ENCODE measurements around the gene CD2AP.

DNA sequence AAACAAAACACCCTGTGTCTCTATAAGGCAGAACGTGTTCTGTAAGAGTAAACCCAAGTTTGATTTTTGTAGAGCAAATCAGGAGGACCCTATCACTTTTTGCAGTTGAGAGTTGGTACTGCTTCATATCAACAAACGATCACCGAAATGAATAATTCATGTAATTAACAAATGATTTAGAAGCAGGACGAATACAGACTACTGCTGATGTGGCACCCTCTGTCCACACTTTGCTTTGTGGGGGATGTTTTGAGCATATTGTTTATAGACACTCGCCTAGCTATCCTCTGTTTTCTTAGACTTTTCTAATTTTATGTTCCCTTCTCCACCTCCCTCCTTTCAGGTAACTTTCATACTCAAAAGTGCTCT lies 1.5 kb downstream of the CD2AP start:
- TF ChIP-seq, protein P1, sequence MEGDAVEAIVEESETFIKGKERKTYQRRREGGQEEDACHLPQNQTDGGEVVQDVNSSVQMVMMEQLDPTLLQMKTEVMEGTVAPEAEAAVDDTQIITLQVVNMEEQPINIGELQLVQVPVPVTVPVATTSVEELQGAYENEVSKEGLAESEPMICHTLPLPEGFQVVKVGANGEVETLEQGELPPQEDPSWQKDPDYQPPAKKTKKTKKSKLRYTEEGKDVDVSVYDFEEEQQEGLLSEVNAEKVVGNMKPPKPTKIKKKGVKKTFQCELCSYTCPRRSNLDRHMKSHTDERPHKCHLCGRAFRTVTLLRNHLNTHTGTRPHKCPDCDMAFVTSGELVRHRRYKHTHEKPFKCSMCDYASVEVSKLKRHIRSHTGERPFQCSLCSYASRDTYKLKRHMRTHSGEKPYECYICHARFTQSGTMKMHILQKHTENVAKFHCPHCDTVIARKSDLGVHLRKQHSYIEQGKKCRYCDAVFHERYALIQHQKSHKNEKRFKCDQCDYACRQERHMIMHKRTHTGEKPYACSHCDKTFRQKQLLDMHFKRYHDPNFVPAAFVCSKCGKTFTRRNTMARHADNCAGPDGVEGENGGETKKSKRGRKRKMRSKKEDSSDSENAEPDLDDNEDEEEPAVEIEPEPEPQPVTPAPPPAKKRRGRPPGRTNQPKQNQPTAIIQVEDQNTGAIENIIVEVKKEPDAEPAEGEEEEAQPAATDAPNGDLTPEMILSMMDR (IDR thresholded peaks at IDR 0.05; ENCODE audit: low read depth, low read length, missing input control) = no peak
- TF ChIP-seq JUND (IDR thresholded peaks at IDR 0.05) = no peak
- TF ChIP-seq RAD21 (IDR thresholded peaks at IDR 0.05) = no peak
- TF ChIP-seq TAF1 (conservative IDR thresholded peaks at IDR 0.05) = no peak
- TF ChIP-seq, protein P2, sequence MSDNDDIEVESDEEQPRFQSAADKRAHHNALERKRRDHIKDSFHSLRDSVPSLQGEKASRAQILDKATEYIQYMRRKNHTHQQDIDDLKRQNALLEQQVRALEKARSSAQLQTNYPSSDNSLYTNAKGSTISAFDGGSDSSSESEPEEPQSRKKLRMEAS (IDR thresholded peaks at IDR 0.05) = no peak
- TF ChIP-seq RXRA (IDR thresholded peaks at IDR 0.05) = no peak
- TF ChIP-seq, protein P3, sequence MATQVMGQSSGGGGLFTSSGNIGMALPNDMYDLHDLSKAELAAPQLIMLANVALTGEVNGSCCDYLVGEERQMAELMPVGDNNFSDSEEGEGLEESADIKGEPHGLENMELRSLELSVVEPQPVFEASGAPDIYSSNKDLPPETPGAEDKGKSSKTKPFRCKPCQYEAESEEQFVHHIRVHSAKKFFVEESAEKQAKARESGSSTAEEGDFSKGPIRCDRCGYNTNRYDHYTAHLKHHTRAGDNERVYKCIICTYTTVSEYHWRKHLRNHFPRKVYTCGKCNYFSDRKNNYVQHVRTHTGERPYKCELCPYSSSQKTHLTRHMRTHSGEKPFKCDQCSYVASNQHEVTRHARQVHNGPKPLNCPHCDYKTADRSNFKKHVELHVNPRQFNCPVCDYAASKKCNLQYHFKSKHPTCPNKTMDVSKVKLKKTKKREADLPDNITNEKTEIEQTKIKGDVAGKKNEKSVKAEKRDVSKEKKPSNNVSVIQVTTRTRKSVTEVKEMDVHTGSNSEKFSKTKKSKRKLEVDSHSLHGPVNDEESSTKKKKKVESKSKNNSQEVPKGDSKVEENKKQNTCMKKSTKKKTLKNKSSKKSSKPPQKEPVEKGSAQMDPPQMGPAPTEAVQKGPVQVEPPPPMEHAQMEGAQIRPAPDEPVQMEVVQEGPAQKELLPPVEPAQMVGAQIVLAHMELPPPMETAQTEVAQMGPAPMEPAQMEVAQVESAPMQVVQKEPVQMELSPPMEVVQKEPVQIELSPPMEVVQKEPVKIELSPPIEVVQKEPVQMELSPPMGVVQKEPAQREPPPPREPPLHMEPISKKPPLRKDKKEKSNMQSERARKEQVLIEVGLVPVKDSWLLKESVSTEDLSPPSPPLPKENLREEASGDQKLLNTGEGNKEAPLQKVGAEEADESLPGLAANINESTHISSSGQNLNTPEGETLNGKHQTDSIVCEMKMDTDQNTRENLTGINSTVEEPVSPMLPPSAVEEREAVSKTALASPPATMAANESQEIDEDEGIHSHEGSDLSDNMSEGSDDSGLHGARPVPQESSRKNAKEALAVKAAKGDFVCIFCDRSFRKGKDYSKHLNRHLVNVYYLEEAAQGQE (IDR thresholded peaks at IDR 0.05) = no peak
- TF ChIP-seq NR2F2 (IDR thresholded peaks at IDR 0.05) = no peak

Measured in liver (tissue), 3 donors.